NCI-H1930 (cell line): ENCODE results near the gene PHF5A.

Source experiments
- DNase-seq, 2 experiments: peaks; one replicate each; lab custom pipeline; 2025; lab: John Stamatoyannopoulos, UW

Gene PHF5A

GRCh38 chr22:41411021-41411851, 57.3 kb downstream of the PHF5A start:
- no peak for DNase-seq

GRCh38 chr22:41410311-41410751, 58.2 kb downstream of the PHF5A start:
- no peak for DNase-seq
